ENCODE results near the gene UCHL5. TPM values are rescaled to one million over a fixed set of nuclear protein-coding genes. Genes with fewer than 3 reads are reported as not detected.

UCHL5 gene
- total and polyA plus RNA-seq, 2 of the 13 experiments (the other 11 are each of a cell fraction or from before 2014, with no cell fraction given) = 18.2 to 44.1 TPM

GRCh38 chr1:192998536-192998935 is 60.6 kb downstream of the UCHL5 start:
- Histone ChIP-seq H3K9ac (ENCODE audit: insufficient read depth, low read depth, low read length) (no peak overlapping the region), H3K4me2 (ENCODE audit: low read depth, low read length) (no peak overlapping the region), H3K4me3 (replicated peaks in 1 of 3; ENCODE audit: insufficient read depth in 1 of 3, low read depth in 2 of 3, low read length in 3 of 3) (no peak overlapping the region), H3K4me1 (ENCODE audit: insufficient read depth, low read length) (no peaks in the 10 kb centered on the region), H3K27me3 (ENCODE audit: control insufficient read depth in 1 of 2, insufficient read depth in 2 of 2, low read length in 2 of 2) (no peaks in the 10 kb centered on the region), H3K9me3 (ENCODE audit: low read length) (no peaks in the 10 kb centered on the region), H3K27ac (ENCODE audit: extremely low read length, insufficient read depth, low read length) (no peak overlapping the region), H3K36me3 (replicated peaks in 1 of 2; ENCODE audit: control insufficient read depth in 1 of 2, insufficient read depth in 2 of 2, low read length in 2 of 2) (0 out of 5 replicates have a peak, but pooled peaks cover 0 to 6% of the 10 kb centered on the region in 2 experiments), H2AFZ (ENCODE audit: low read length) (no peak overlapping the region), H4K20me1 (ENCODE audit: insufficient read depth, low read length) (no peaks in the 10 kb centered on the region), H3K79me2 (ENCODE audit: insufficient read depth, low read length) (no peaks in the 10 kb centered on the region)
- DNase-seq (ENCODE audit: low spot score) (no peak), FAIRE-seq (no peak), ATAC-seq (peak; percentile 60)
- no CpG with 5 or more reads among the region's 1 CpG for WGBS (ENCODE audit: low lambda C conversion rate)
- peak; percentile 16; the same call in 1 of the 2 replicates for TF ChIP-seq STAG1 (CRISPR knock-in tag; IDR thresholded peaks at IDR 0.05)
- TF ChIP-seq TEF (CRISPR knock-in tag; IDR thresholded peaks at IDR 0.05) = no peak
- TF ChIP-seq ZFP82 (CRISPR knock-in tag; IDR thresholded peaks at IDR 0.05; ENCODE audit: borderline replicate concordance) = no peak
- peak; percentile 44 for TF ChIP-seq CTCF (CRISPR knock-in tag; IDR thresholded peaks at IDR 0.05)
- peak; percentile 74 for TF ChIP-seq ZMYM4 (CRISPR knock-in tag; IDR thresholded peaks at IDR 0.05)
- peak; percentile 95 for TF ChIP-seq ZNF574 (CRISPR knock-in tag; IDR thresholded peaks at IDR 0.05)
- no TSS peak for BruUV-seq (replicated peaks)
- POLR2A ChIA-PET = no interaction called here
- intact Hi-C loops (cut with micrococcal nuclease; ENCODE audit: unreplicated experiment) = no loop called here
- in situ Hi-C loops (cut with HindIII; ENCODE audit: extremely low pct_ligation_motif_present, low pct_unique_long_range_greater_than_20kb) = no loop called here
- CTCF ChIA-PET (ENCODE audit: low intra/inter-chr PET ratio, low total read pairs) = no interaction called here

All from HepG2 (cell line).